KG1 (cell line): Measurements from ENCODE around the gene ZNF512B.

ENCODE experiments used
- DNase-seq: peaks from one replicate; lab custom pipeline; 2025; lab: John Stamatoyannopoulos, UW

ZNF512B gene

DNA sequence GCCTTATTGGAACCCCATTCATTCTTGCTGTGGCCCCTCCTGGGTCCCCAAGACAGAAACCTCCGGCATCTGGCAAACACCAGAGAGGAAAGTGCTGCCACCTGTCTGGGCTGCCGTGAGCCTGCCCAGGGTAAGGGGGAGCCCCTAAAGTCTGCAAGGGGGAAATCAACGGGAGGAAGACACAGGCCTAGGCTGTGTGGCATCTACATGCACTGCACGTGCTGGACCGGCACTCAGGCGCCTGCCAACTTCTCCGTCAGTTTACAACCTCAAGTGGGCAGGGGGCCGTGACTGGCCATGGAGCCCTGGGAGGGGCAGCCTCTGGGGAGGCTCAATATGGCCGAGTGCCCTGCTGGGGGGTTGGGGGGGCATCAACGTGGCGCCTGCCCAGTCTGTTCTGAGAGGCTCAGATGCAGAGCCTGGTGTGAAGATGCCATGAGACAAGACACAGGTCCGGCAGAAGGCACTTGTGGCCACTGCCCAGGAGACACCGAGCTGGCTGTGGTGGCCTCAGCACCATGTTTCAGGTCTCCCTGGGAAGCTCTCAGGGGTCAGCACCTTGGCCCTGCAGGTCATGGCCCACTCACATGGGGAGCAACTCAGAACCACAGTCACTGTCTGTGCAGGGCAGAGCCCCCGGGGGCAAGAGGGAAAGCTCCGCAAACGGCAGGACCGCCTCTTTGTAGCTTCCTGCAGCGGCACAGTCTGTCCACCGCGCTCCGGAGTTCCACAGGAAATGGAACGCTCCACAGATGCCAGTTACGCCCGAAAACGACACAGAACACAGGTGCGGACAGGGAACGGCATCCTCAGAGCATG is 21.9 kb downstream of the ZNF512B start:
- no peak for DNase-seq

GRCh38 chr20:63946986-63947637 is 22.6 kb downstream of the ZNF512B start:
- no peak for DNase-seq

GRCh38 chr20:63945921-63946920 is 23.5 kb downstream of the ZNF512B start:
- DNase-seq = no peak

DNA sequence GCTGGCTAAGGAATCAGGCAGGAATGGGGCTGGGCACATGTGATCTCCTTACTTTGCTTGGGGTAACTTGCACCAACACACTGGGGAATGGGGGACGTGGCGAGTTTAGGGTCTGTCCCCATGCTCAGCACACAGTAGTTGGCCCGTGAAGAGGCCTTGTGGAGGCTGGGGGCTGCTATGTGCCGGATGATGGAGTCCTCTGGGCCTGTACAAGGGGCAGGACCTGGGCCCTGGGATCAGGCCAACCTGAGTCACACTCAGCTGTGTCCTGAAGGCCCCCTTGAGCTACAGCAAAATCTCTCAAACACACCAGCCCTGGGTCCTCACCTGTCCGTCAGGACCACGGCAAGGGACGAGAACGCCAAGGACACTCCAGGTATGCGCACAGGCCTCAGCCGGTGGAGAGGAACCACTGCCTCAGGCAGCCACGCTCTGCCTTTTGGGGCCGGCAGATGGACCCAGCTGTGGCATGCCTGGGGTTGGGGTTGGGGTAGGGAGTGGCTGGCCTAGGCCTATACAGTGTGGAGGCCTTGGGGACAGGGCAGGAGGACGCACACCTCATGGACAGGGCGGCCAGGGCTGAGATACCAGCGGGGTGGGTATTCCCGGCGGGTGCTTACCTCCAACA is 24.6 kb downstream of the ZNF512B start:
- no peak for DNase-seq

DNA sequence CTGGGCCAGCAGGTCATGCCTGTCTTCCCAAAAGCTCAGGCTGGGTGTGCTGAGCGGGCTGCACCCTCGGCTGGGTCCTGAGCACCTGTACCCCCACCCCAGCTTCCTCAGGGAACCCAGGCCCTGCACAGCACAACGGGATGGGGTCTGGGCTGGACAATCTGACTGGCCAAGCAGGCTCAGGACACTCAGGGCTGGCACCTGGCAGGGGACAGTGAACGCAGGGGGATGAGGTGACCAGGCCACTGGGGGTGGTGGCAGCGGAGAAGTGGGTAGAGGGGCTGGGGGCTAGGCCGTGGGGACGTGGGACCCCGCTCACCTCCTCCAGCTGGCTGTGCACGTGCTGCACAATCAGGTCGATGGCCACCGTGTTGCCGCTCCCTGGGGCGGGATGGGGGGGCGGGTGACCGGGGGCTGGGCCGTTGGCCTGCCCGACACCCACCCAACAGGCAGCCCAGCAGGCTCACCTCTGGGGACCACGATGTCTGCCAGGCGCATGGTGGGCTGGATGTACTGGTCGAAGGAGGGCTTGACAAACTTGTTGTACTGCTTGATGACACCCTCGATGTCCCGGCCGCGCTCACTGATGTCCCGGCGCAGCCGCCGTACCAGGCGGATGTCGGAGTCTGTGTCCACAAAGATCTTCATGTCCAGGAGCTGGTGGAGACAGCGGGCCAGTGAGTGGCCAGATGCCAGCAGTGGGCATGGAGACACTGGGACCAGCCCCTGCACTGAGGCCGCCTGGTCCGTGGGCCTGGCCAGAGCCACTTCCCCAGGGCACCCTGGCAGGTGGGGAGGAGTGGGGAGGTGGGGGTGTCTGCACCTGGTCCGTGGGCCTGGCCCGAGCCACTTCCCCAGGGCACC is 25.4 kb downstream of the ZNF512B start:
- DNase-seq = no peak

DNA sequence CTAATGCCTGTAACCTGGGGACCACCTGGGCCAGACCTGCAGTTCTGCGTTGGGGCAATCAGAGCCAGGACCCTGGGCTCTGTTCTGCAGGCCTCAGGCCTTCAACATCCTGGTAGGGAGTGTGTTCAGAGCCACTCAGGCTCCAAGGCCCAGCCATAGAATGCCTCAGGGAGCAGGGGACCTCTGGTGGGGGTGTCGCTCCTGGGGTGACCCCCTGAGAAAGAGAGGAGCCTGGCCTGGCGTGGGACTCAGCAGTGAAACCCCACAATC is 26.0 kb downstream of the ZNF512B start:
- DNase-seq = no peak

DNA sequence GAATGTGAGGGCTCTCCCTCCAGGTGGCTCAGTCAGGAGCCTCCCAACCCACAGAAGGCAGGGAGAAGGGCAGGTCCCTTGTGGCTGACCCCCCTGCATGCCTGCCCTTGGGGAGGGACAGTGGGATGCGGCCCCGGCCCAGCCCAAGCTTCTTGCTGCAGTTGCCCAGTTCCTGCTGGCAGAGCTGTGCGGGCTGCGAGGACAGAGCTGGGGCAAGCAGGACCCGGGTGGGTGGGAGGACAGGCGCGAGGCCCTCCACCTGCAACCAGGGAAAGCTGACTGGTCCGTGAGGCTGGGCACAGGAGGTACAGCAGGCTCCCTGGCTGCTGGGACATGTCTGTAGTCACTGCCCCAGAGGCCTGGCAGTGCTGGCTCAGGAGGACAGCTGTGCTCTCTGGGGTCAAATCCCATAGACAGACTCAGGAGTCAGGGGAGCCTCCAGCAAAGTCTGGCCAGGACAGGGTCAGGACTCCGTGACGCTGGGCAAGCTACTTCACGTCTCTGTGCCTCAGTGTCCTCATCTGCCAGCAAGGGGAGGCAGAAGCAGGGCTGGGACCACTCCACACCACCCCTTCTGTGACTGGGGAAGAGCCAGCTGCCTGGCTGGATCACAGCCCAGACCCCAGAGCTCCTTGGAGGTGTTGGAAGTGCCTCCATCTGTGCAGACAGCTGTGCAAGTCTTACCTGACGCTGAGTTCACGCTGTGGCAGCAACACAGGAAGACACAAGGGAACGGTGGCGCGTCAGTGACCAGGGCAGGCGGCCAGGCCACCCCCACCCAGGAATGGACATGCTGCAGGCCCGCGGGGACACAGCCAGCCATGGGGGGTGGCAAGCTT is 26.5 kb downstream of the ZNF512B start:
- DNase-seq = no peak

DNA sequence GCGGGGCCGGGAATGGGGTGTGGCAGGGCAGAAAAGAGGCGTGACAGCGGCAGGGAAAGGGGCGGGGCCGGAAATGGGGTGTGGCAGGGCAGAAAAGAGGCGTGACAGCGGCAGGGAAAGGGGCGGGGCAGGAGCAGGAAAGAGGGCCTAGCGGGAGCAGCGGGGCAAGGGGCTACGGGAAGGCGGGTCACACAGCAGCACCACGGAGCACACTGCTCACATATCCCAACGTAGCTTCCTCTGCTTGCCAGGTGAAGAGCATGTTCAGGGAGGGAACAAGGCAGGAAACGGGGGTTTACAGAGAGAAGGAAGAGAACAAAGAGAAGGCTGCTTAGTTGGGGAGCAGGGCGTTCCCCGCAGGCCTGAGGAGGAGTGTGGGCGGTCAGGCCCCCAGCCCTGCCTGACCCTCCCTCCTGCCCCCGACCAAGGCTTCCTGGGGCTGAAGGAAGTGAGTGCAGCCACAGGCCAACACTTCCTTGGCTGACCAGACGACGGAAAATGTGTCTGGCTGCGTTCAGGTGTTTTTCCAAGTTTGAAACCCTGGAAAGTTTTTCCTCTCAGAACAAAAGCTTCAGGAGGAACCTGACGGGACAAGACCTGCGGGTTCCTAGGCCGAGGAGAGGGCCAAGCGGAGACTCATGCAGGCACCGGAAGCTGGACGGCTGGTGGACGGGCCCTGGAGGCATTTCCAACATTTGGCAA is 27.3 kb downstream of the ZNF512B start:
- no peak for DNase-seq

- DNase-seq = no peak
Measured at GRCh38 chr20:63941282-63942081, 28.2 kb downstream of the ZNF512B start.

- no peak for DNase-seq
Measured at GRCh38 chr20:63940472-63941266, 29.1 kb downstream of the ZNF512B start.

DNA sequence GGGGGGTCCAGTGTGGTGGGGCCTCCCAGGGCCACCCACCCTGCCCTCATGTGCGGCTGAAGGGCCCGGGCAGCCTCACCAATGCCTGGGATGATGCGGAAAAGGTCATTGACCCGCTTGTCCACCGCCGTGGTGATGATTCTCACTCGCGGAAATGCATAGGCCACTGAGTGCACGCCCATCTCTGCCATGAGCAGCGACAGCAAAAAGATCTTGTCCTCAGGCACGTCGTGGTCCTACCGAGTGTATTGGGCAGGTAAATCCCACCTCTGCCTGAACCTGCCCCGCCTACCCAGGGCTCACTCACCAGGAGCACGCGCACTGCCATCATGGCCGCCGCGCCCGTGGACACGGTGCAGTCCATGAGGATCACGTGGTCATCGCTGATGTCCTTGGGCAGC is 29.7 kb downstream of the ZNF512B start:
- DNase-seq = no peak

- DNase-seq = no peak
Measured at GRCh38 chr20:63939061-63939935, 30.4 kb downstream of the ZNF512B start.

- DNase-seq = no peak
Measured at GRCh38 chr20:63937596-63937995, 32.1 kb downstream of the ZNF512B start.

- DNase-seq = no peak
Measured at GRCh38 chr20:63935447-63935846, 34.3 kb downstream of the ZNF512B start.

GRCh38 chr20:63934271-63935068 is 35.3 kb downstream of the ZNF512B start:
- no peak for DNase-seq

DNA sequence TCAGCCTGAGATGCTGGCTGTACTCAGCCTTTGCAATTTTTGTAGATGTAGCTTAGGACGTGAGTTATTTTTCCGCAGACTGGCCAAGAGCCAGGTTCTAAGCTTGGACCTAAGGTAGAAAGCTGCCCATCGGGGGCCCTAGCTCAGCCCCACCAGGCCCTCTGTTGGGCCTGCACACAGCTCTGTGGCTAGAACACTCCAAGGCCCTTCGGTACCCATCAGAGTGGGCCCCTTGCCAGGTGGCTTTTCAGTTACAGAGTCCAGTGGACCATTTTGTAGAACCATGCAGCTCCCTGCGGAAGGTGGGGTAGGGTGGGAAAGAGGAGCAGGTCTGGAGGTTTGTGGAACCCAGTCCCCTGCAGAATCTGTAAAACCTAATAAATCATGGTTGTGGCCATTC is 36.1 kb downstream of the ZNF512B start:
- DNase-seq = no peak
